ENCODE results near the gene KLHL18.
A peak's percentile ranks its signal among the peaks of the same experiment; 100 is the strongest.
"Not testable (repeated sequence)": the region's sequence is repeated elsewhere in the genome, so short reads cannot be mapped to it uniquely, and the experiment has no call there.

The KLHL18 gene

DNA sequence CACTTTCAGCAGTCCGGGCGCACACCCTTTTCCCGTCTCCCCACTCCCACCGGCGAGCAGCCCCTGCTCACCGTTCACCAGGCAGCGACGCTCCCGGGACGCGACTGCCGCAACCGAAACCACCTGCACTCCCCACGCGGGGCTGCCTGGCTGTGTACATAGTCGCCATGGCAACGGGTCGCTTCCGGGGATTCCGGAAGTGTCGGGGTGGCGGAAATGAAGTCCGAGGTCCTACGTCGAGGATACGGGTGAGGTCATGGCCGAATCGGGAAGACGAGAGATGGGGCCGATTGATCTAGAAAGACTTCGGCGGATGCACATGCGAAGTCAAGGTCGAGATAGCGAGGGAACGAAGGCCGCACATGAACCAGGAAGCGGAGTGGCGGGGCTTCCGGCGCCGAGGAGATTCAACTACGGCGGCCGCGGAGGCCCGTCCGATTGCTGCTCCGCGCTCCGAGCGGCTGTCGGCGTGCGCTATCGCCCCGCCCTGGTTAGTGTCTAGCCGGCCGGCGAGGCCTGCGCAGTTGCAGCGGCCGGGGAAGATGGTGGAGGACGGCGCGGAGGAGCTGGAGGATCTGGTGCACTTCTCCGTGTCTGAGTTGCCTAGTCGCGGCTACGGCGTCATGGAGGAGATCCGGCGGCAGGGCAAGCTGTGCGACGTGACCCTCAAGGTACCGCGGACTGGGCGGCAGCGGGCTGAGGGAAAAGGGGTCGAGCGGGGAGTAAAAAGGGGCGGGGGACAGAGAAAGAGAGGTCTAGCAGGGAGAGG is at the start of gene KLHL18, which contains the start of gene KIF9:
TSS of gene KLHL18 (plus strand) at position 521 of the 769 bp plus-strand sequence. CDS start at position 543, 22 bp downstream.
TSS of gene KIF9 (minus strand) at position 376 of the 769 bp plus-strand sequence. CDS start 5,425 bp downstream, outside the sequence.
- DNase-seq, result peak; percentile 92

DNA sequence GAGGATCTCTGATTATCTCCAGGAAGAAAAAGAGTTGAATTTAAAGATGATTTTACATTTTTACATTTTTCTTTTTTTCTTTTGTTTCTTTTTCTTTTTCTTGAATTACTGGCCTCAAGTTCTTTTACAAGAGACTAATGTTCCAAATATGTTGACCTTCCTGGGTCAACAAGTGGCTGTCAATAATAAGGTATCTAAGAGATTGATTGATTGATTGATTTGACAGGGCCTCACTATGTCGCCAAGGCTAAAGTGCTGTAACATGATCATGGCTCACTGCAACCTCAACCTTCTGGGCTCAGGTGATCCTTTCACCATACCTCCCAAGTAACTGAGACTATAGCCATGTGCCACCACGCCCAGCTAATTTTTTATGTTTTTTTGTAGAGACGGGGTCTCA is 44.7 kb upstream of the KLHL18 start:
- no peak for DNase-seq

DNA sequence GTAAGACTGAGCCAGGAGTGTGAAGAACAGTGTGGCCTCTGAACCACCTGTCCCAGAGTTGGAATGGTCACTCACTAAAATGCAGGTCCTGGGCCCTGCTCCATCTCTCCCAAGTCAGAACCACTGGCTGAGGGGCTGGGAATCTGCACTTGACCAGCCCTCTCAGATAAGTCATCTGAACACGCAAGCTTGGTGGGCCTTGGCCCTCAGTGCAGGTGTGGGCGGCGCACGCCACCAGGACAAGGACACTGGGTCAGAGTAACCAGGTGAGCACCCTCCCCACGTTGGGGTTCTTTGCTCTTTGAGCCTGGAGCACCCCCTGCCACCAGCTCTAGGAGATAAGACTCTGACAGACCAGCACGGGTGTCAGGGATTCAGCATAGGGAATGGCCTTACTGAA is 42.8 kb upstream of the KLHL18 start:
- no peak for DNase-seq

DNA sequence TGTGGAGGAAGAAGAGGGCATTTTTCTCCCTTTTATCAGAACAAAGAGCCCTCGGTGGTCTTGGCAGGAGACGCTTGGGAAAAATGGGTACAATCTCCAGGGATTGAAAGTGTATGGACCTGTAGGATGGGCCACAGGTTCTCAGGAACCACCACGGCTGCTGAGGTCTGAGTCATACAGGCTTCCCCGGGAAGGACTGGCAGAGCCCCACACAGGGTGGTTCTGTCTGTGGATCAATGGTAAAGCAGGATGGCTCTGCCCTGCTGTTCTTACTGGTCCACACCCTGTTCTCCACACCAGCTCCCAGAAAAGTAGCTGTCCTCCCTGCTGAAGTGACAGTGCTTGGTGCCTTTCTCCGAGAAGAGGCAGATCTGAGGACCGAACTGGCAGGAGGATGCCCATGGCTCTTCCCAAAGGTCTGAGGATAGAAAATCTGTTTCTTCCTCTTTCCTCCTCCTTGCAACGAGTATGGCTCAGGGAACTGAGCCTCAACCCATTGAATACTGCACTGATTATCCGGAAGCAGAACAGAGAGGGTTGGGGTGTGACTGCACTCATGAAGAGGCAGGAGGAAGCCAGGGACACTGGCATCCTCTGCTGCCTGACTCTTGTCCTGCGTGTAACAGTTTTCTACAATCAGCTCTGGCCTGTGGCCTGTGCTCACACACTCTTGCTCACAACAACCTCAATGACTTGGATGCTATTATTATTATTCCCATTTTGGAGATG is 39.2 kb upstream of the KLHL18 start:
- DNase-seq, result no peak

DNA sequence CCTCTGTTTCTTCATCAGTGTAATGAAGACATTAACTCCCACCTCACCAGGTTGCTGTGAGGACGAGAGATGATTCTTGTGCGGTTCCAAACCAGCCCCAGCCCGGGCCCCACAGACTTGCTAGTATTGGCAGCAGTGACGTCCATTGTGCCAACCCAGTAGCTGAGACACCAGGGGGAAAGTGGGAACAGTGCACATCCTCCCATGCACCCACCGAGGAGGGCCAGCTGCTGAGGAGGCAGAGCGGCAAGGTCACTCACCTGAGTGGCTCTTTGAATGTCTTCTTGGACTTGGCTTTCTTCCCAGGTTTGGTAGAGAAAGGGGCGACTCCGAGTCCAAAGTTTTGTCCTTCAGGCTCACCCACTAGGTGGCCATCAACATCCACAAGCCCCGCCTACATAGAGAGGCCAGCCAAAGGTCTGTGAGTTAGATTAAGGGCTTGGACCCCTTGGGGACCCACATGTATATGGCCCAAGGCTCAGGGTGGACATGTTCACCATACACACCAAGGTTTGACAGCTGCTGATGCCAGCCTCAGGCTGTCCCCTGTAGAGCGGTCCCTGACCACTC is 38.1 kb upstream of the KLHL18 start:
- DNase-seq, result no peak

DNA sequence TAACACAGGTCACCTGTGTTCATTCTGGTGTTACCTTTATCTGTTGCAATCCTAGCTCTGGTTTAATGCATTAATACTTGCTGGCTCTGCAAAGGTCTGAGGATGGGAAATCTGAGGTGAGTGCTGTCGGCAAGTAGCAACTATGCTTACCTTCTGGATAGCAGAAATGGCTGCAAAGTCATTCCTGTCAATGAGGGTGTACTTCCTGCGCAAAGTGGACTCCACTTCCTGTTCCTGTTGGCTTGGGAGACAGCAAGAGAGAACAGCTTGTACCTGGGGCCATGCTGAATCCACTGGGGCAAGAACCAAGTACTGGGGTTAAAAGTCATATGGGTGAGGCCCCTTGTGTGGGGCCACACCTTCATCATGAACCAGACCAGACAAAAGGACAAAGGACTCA is 37.5 kb upstream of the KLHL18 start:
- DNase-seq, result no peak

DNA sequence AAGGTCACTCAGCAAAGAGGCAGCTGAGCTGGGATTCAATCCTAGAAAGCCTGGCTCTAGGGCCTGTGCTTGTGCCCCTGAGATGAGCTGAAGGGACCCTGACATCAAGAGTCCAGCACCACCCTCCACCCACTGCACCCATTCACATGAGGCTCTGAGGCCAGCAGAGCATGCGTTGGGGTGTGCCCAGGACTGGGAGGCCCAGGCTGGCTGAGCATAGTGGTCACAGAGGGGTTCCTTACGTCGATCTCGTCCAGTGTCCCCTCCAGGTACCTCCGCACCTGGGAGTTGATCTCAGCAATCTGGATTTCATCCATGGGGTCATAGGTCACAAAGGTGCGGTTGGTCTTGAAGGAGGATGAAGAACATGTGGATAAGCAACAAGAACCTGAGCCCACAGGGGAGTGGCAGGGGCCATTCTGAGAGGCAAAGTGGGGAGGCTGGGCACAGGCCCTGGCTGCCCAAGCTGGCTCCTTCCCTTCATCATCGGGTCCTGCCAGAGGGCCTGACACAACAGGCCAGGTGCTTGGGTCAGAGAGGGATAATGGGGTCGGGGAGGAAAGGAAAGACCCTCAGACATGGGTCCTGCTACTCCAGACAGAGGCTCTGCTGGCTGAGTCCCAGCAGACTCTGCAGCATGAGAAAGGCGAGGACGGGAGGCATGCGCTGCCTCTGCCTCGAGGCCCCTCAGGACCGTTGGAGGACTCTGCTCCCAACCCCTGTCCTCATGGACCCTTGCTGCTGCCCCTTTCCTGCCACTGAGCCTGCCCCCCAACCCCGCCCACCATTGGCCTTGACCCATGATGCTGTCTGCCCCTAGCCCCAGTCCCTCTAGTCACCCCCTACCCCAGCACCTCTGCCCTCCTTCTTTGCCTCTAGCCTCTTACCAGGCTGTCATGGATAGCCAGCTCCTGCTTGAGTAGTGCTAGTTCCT is 35.3 kb upstream of the KLHL18 start:
- no peak for DNase-seq

DNA sequence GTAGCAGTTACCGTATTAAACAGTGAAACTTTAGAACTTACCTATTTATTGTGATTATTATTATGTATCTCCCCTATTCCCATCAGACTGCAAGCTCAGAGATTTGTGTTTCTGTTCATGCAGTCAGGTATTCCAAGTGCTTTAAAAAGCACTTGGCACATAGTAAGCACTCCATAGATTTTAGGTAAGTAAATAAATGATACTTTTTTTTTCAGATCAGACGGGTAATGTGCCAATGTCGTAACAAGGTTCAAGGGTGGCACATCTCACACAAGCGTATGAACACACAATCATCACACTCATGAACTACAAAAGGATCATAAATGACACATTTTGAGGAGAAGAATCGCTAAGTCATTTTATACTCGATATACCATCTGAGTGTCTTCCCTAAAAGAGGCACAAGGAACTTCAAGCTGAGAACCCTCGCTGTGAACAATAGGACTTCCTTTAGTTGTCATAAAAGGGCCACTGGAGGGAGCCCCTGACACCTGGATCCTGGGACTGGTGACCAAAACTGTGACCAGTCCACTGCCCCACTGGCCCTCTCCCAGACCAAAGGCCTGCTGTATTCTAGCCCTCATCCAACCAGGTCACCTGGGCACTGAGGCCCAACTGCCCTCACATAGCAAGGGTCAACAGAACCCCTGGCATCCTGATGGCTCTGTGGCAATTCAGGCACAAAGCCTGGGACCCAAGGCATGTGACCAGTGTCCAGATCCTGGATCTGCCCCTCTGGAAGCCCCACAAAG is 32.3 kb upstream of the KLHL18 start:
- DNase-seq, result no peak

DNA sequence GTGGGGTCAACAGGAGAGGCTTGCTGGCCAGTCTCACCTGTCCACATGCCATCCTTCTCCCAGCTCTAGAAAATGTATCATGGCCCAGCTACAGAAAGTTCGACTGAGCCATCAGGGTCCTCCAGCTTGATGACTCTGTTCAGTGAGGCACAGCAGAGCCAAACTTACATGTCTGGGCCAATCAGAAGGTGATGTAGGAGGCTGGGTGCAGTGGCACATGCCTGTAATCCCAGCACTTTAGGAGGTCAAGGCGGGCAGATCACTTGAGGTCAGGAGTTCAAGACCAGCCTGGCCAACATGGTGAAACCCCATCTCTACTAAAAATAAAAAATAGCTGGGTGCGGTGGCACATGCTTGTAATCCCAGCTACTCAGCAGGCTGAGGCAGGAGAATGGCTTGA is 31.7 kb upstream of the KLHL18 start:
- not testable (repeated sequence) for DNase-seq

DNA sequence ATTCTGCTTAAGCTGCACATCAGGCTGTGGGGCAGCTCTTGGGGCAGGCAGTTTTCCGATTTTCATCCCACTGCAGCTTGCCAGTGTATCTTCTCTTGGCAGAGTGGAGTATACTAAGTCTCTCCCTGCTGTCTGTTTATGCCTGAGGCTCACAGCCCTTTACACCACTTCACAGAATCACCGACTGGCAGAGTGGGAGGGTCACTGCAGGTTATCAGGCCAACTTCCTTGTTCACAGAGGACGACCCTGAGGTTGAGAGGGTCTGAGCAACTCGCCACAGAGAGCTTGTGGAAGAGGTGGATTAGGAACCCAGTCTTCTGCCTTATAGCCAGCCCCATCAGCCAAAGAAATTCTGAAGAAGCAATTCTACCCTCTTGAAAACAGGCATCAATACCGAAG is 31.1 kb upstream of the KLHL18 start:
- DNase-seq, result no peak

DNA sequence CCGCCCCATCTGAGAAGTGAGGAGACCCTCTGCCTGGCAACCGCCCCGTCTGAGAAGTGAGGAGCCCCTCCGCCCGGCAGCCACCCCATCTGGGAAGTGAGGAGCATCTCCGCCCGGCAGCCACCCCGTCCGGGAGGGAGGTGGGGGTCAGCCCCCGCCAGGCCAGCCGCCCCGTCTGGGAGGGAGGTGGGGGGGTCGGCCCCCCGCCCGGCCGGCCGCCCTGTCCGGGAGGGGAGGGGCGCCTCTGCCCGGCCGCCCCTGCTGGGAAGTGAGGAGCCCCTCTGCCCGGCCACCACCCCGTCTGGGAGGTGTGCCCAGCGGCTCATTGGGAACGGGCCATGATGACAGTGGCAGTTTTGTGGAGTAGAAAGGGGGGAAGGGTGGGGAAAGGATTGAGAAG is 26.4 kb upstream of the KLHL18 start:
- not testable (repeated sequence) for DNase-seq

DNA sequence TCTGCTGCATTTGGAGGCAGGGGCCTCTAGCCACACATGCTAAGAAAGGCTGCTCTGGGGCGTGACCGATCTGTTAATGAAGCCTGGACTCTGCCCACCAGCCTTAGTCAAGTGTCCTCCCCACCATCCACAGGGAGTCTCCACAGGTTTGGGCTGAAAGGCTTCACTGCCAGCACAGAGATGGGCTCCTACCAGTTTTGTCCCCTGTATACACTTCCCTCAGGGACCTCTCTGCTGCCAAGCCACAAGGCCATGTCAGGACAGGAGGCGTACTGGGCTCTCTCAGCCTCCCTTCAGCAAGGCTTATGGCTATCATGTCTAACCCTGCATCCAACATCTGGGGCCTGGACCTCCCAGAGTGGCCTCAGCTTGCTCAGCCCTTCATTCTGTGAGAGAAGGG is 23.6 kb upstream of the KLHL18 start:
- DNase-seq, result no peak

DNA sequence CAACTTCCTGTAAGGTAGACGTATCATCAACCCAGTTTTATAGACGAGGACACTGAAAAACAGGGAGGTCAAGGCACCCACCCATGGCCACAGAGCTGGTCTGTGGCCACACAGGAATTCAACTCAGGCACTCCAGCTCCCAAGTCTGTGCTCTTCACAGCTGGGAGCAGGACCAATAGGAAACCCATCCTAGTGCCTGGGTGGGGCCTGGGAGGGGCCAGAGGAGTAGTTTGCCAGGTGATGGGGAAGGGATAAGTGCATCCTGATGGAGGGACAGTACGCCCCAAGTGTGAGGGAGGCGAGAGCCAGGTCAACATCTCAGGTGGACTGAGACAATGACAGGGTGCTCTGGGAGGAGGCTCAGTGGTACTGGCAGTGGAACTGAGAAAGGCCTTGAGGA is 22.1 kb upstream of the KLHL18 start:
- no peak for DNase-seq

DNA sequence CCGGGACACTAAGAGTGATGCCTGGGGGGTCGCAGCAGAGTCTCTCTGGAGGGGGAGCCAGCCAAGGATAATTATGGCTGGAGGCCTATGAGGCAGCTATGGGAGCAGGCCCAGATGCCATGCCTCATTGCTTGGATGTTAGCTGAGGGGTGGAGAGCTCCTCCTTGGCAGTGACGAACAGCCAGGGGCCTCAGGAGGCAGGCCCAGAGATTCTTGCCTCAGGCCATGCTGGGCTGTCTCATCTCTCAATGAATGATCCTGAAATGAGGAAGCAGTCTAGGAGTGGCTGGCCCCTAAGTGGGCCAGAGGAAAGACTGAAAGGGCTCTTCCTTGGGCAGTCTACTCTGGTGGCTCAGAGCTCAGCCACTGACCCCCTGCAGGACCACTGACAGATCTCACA is 21.4 kb upstream of the KLHL18 start:
- DNase-seq, result no peak

DNA sequence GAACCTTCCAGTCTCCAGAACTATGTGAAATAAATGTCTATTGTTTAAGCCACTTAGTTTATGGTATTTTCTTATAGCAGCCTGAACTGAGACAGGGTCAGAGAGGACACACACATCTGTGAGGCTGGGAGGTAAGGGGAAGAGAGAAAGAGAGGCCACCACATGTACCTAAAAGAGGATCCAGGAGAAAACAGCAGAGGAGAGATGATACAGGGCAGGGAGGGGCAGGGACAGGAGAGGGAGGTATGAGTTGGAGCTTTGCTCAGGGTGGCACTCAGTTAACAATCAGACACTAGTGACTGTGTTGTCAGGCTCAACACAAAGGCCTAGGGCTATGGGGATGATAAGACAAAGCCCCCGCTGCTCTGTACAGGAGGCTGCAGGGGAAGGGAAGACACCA is 17.7 kb upstream of the KLHL18 start:
- no peak for DNase-seq

DNA sequence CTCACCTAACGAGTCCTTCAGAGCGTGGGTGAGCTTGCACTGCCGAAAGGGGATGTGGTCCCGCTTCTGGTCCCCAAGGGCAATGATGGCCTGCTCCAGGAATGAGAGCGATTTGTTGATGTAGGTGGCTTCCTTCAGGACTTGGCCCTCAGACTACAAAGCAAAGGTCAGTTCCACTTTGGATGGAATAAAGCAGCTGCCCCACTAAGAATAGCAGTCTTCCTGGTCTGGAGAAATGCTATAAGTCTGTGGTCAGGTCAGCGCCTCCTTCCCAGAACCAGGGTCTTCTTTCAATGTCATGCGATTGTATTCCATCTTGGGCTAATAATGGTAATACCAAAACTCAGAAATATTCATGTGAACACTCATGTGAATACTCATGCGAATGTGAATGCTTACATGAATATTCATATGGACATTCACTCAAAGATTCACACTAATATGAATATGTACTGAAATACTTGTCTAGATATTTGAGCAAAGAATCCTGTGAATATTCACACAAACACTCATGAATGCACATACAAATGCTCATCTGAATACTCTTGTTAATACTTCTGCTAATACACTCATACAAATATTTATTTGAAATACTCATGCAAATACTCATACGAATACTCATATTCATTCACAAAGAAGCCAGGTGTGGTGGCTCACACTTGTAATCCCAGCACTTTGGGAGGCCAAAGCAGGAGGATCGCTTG is 16.9 kb upstream of the KLHL18 start:
- DNase-seq, result no peak

DNA sequence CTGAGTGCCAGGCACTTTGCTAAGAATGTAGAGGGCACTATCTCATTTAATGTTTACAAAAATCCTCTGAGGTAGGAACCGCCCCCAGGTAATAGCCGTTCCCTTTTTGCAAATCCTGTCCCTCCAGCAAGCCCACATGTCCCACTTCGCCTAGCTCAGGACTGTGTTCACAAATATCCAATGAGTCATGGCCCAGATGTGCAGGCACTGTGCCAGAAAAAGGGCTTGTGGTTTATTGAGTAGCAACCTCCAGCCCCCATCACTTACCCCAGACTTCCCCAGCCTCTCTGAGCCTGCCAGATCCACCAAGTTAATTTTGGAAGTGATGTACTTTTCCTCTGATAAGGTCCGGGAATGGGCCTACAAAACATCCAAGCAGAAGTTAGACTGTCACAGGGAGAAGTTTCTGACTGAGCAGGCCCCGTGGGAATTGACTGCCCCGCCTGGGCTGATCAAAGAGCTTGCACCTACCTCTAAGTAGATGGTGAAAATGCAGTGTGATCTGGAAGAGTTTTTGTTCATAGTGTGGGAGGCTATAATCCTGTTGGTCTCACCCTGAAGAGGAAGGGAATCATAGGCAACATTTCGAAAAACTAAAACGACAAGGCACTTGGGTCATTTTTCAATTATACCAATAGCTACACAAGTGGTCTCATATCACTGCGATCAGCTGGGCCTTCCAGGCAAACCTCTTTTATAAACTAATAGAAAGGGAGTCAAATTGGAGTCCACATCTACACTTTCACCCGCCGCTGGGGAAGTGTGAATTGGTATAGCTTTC is 15.8 kb upstream of the KLHL18 start:
- peak; percentile 68 for DNase-seq

DNA sequence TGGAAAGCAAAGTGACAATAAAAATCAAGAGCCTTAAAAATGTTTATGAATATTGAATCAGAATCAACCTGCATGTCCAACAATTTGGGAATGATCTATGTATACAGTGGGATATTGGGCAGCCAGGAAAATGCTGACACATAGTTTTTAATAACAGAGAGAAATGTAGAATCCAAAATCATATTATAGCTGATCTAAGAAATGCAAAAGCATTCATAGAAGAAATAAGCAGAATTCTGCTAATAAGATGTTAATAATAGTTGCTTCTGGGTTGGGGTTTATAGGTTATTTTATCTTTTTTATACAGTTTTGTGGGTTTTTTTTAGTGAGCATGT is 15.3 kb upstream of the KLHL18 start:
- no peak for DNase-seq

DNA sequence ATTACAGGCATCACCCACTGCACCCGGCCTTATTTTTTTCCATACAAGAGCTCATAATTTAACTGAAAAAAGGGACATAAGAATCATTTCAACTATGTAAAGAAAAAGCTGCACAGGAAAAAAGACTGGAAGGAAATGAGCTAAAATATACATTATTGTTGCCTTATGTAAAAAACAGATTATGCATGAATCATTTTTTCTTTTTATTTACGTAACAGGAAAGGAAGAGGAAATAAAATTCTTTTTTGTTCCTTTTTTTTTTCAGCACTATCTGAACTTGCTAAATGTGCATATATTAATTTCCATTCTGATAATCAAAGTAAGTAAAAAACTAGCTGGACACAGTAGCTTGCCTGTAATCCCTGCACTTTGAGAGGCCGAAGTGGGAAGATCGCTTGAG is 12.2 kb upstream of the KLHL18 start:
- no peak for DNase-seq

DNA sequence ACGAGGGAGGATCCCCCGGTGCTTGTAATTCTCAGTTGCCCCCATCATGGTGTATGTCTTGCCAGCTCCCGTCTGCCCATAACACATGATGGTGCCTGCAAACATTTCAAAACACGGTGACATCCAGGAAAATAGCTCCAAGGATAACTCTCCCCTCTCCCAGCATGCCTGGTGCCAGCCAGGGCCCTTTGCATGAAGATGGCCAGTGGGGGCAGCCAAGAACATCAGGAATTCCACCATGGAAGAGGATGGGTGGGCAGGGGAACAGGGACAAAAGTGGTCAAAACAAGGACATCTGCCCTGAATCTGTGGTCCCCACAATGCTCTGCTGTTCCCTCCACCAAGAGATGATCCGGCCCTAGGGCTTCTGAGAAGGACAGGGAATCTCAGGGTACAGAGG is 9.2 kb upstream of the KLHL18 start:
- no peak for DNase-seq

DNA sequence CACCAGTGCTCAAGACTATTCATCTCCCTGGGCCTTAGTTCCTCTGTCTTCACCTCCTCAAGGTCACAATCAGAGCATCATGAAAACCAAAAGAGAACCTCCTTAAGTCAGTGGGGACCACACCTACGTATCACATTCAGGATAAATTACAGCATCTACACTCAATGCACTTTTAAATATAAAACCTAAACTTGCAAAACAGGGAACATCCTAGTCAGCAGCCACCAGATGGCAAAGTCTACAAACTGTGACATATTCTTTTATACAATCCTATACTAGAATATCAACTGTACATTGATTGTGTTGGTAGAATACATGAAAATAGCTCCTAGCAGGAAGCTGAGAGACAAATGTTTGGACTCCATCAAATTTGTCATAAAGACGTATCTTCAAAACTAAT is 8.1 kb upstream of the KLHL18 start:
- no peak for DNase-seq

Data from SIG-M5 (cell line).